ENCODE results near the gene PCDHB13. TPM values are rescaled to one million over a fixed set of nuclear protein-coding genes. Genes with fewer than 3 reads are reported as not detected.

The PCDHB13 gene
- polyA plus RNA-seq, 4 donors, result 5.0 to 7.6 (median 5.4) TPM

GRCh38 chr5:141260458-141261237, 46.9 kb downstream of the PCDHB13 start:
- DNase-seq (ENCODE audit: low read depth in 4 of 4, low spot score in 2 of 4), result no peak

DNA sequence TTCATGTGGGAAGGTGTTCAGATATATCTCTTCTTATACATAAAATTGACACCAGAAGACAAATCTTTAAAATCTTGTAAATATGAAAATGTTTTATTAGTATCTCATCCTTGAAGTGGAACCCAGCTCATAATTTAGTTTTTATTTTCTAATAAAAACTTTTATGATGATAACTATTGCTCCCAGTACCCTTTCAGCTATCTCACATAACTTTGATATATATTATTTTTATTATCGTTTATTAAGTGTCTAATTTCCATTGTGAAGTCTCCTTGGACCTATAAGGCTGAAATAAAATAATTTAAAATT, 47.5 kb downstream of the PCDHB13 start:
- no peak for DNase-seq (ENCODE audit: low read depth in 4 of 4, low spot score in 2 of 4)

Other genes with a start within 250 kb of the PCDHB13 start
- gene PCDHAC2, start 247.4 kb upstream of the PCDHB13 start, polyA plus RNA-seq (ENCODE audit: insufficient read length in 4 of 4), result under 1 TPM; 0.49 to 0.69 (median 0.62) TPM
- gene PCDHB1, start 162.5 kb upstream of the PCDHB13 start, polyA plus RNA-seq (ENCODE audit: insufficient read length in 4 of 4), result under 1 TPM; 0.08 to 0.10 (median 0.09) TPM
- gene PCDHB2, start 119.3 kb upstream of the PCDHB13 start, polyA plus RNA-seq (ENCODE audit: insufficient read length in 4 of 4), result 1 to 10 TPM; 3.9 to 8.5 (median 6.3) TPM
- gene PCDHB3, start 113.4 kb upstream of the PCDHB13 start, polyA plus RNA-seq (ENCODE audit: insufficient read length in 4 of 4), result 1 to 10 TPM; 3.0 to 4.7 (median 3.5) TPM
- 1 to 10 TPM; 1.3 to 2.0 (median 2.0) TPM for gene PCDHB4, start 92.1 kb upstream of the PCDHB13 start, polyA plus RNA-seq (ENCODE audit: insufficient read length in 4 of 4)
- gene PCDHB5, start 78.7 kb upstream of the PCDHB13 start, polyA plus RNA-seq (ENCODE audit: insufficient read length in 4 of 4), result 10 to 100 TPM in 1 of 4 donors, 1 to 10 TPM in 3; 5.2 to 10.2 (median 7.8) TPM
- gene PCDHB6, start 63.9 kb upstream of the PCDHB13 start, polyA plus RNA-seq (ENCODE audit: insufficient read length in 4 of 4), result 1 to 10 TPM; 2.6 to 4.1 (median 3.2) TPM
- gene PCDHB7, start 41.3 kb upstream of the PCDHB13 start, polyA plus RNA-seq (ENCODE audit: insufficient read length in 4 of 4), result 1 to 10 TPM; 4.5 to 7.1 (median 5.0) TPM
- 1 to 10 TPM; 1.5 to 4.5 (median 2.8) TPM for gene PCDHB8, start 36.1 kb upstream of the PCDHB13 start, polyA plus RNA-seq (ENCODE audit: insufficient read length in 4 of 4)
- 1 to 10 TPM; 4.4 to 8.8 (median 7.3) TPM for gene PCDHB16, start 31.5 kb upstream of the PCDHB13 start, polyA plus RNA-seq (ENCODE audit: insufficient read length in 4 of 4)
- gene PCDHB9, start 26.8 kb upstream of the PCDHB13 start, polyA plus RNA-seq (ENCODE audit: insufficient read length in 4 of 4), result 1 to 10 TPM; 3.5 to 4.4 (median 4.1) TPM
- gene PCDHB10, start 21.6 kb upstream of the PCDHB13 start, polyA plus RNA-seq (ENCODE audit: insufficient read length in 4 of 4), result 1 to 10 TPM; 5.5 to 9.8 (median 6.6) TPM
- gene PCDHB11, start 14.3 kb upstream of the PCDHB13 start, polyA plus RNA-seq (ENCODE audit: insufficient read length in 4 of 4), result 1 to 10 TPM; 4.9 to 6.0 (median 5.6) TPM
- gene PCDHB12, start 5.2 kb upstream of the PCDHB13 start, polyA plus RNA-seq (ENCODE audit: insufficient read length in 4 of 4), result 1 to 10 TPM; 4.7 to 6.3 (median 5.5) TPM
- gene PCDHB14, start 9.4 kb downstream of the PCDHB13 start, polyA plus RNA-seq (ENCODE audit: insufficient read length in 4 of 4), result 10 to 100 TPM in 2 of 4 donors, 1 to 10 TPM in 2; 8.8 to 10.2 (median 9.8) TPM
- 10 to 100 TPM; 11.1 to 16.0 (median 15.0) TPM for gene PCDHB15, start 31.5 kb downstream of the PCDHB13 start, polyA plus RNA-seq (ENCODE audit: insufficient read length in 4 of 4)
- gene SLC25A2, start 90.1 kb downstream of the PCDHB13 start, polyA plus RNA-seq (ENCODE audit: insufficient read length in 4 of 4), result under 1 TPM in 1 of 4 donors, not detected in 3; 0.14 TPM
- 100 to 1,000 TPM; 135 to 190 (median 151) TPM for gene TAF7, start 106.9 kb downstream of the PCDHB13 start, polyA plus RNA-seq (ENCODE audit: insufficient read length in 4 of 4)
- 1 to 10 TPM in 3 of 4 donors, under 1 TPM in 1; 0.93 to 1.0 (median 1.0) TPM for gene PCDHGA1, start 116.6 kb downstream of the PCDHB13 start, polyA plus RNA-seq (ENCODE audit: insufficient read length in 4 of 4)
- gene PCDHGA2, start 124.8 kb downstream of the PCDHB13 start, polyA plus RNA-seq (ENCODE audit: insufficient read length in 4 of 4), result 1 to 10 TPM; 4.8 to 8.4 (median 7.6) TPM
- 1 to 10 TPM; 1.6 to 4.1 (median 3.0) TPM for gene PCDHGA3, start 129.9 kb downstream of the PCDHB13 start, polyA plus RNA-seq (ENCODE audit: insufficient read length in 4 of 4)
- 1 to 10 TPM; 1.6 to 2.2 (median 1.8) TPM for gene PCDHGB1, start 136.2 kb downstream of the PCDHB13 start, polyA plus RNA-seq (ENCODE audit: insufficient read length in 4 of 4)
- 1 to 10 TPM; 2.1 to 3.0 (median 2.5) TPM for gene PCDHGA4, start 141.1 kb downstream of the PCDHB13 start, polyA plus RNA-seq (ENCODE audit: insufficient read length in 4 of 4)
- gene PCDHGB2, start 146.1 kb downstream of the PCDHB13 start, polyA plus RNA-seq (ENCODE audit: insufficient read length in 4 of 4), result 1 to 10 TPM; 3.2 to 4.9 (median 3.8) TPM
- gene PCDHGA5, start 150.2 kb downstream of the PCDHB13 start, polyA plus RNA-seq (ENCODE audit: insufficient read length in 4 of 4), result 1 to 10 TPM; 2.5 to 3.0 (median 2.8) TPM
- gene PCDHGB3, start 156.3 kb downstream of the PCDHB13 start, polyA plus RNA-seq (ENCODE audit: insufficient read length in 4 of 4), result 1 to 10 TPM; 1.9 to 2.9 (median 2.2) TPM
- gene PCDHGA6, start 160.0 kb downstream of the PCDHB13 start, polyA plus RNA-seq (ENCODE audit: insufficient read length in 4 of 4), result 1 to 10 TPM; 5.7 to 8.9 (median 7.1) TPM
- gene PCDHGA7, start 168.8 kb downstream of the PCDHB13 start, polyA plus RNA-seq (ENCODE audit: insufficient read length in 4 of 4), result 1 to 10 TPM; 2.0 to 2.6 (median 2.3) TPM
- 1 to 10 TPM; 4.4 to 6.1 (median 5.8) TPM for gene PCDHGB4, start 173.8 kb downstream of the PCDHB13 start, polyA plus RNA-seq (ENCODE audit: insufficient read length in 4 of 4)
- under 1 TPM; 0.46 to 0.55 (median 0.51) TPM for gene PCDHGA8, start 178.7 kb downstream of the PCDHB13 start, polyA plus RNA-seq (ENCODE audit: insufficient read length in 4 of 4)
- gene PCDHGB5, start 184.0 kb downstream of the PCDHB13 start, polyA plus RNA-seq (ENCODE audit: insufficient read length in 4 of 4), result 10 to 100 TPM in 2 of 4 donors, 1 to 10 TPM in 2; 8.8 to 10.6 (median 10.0) TPM
- 1 to 10 TPM; 5.0 to 6.4 (median 5.3) TPM for gene PCDHGA9, start 188.9 kb downstream of the PCDHB13 start, polyA plus RNA-seq (ENCODE audit: insufficient read length in 4 of 4)
- gene PCDHGB6, start 194.1 kb downstream of the PCDHB13 start, polyA plus RNA-seq (ENCODE audit: insufficient read length in 4 of 4), result 1 to 10 TPM; 6.3 to 7.9 (median 7.4) TPM
- gene PCDHGA10, start 199.1 kb downstream of the PCDHB13 start, polyA plus RNA-seq (ENCODE audit: insufficient read length in 4 of 4), result 1 to 10 TPM; 3.1 to 3.8 (median 3.6) TPM
- gene PCDHGB7, start 203.8 kb downstream of the PCDHB13 start, polyA plus RNA-seq (ENCODE audit: insufficient read length in 4 of 4), result 10 to 100 TPM; 14.0 to 17.5 (median 14.3) TPM
- 1 to 10 TPM; 4.6 to 5.6 (median 5.1) TPM for gene PCDHGA11, start 207.1 kb downstream of the PCDHB13 start, polyA plus RNA-seq (ENCODE audit: insufficient read length in 4 of 4)
- 1 to 10 TPM; 1.1 to 2.4 (median 1.5) TPM for gene PCDHGA12, start 216.6 kb downstream of the PCDHB13 start, polyA plus RNA-seq (ENCODE audit: insufficient read length in 4 of 4)

Measured in left renal cortex interstitium (tissue), 4 donors.